HG03520 (cell line): ENCODE data around the gene RPL10.

Experiments
- ATAC-seq: cut with Tn5 transposase; IDR thresholded peaks from one replicate; pipeline ENCODE4 v1.9.1; 2021; ENCODE audit warnings: mild to moderate bottlenecking, moderate library complexity; ENCODE audit not compliant: unreplicated experiment

RPL10 gene

DNA sequence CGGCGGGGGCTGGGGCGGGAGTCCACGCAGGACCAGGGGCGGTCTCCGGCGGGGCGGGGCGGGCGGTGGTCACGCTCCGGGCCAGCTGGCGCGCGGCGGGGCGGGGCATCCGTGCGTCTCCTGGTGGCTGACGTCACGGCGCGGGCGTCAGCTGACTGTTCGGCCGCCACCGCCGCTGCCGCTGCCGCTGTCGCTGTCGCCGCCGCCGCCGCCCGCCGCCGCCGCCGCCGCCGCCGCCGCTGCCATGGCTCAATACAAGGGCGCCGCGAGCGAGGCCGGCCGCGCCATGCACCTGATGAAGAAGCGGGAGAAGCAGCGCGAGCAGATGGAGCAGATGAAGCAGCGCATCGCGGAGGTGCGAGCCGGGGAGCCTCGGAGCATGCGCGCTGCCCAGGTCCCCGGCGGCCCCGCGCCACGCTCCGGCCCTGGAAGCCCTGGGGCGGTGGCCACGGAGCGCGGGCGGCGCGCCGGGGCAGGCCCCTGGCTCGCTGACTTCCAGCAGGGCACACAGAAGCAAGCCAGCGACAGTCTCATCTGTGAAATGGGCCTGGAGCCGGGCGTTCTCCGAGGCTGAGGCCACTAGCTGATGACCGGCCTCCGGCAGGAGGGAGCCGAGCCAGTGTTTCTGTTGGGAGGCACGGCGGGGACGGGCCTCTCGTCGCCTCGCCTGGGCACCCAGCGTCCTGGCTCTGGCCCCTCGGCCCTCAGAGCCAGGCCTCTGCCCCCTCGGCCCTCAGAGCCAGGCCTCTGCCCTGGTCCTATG, 46.0 kb downstream of the RPL10 start, which contains the start of gene FAM50A:
FAM50A (plus strand) TSS at position 150 of the 763 bp plus-strand sequence; CDS start at position 245, 95 bp downstream.
- ATAC-seq, result peak; percentile 57

DNA sequence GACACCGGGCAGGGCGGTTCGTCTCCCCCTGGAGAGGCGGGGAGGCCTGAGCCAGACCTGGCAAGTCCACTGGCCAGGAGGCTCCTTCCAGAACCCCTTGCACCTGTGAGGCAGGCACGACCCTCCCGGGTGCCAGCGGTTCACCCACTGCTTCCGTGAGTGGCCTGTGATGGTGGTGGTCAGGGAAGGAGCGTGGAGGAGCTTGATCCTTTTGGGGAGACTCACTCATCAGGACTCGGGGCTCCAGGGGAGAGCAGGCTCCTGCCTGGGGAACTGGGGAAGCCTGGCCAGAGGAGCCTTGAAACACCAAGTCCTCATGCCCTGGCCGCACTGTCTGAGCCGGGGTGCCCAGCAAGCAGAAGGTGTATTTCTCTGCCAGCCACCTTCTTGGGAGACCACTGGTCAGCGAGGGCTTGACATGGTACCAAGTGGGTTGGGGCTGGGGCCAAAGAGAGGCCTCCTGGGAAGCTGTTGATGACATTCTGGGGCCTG, 46.6 kb downstream of the RPL10 start:
- ATAC-seq, result no peak

DNA sequence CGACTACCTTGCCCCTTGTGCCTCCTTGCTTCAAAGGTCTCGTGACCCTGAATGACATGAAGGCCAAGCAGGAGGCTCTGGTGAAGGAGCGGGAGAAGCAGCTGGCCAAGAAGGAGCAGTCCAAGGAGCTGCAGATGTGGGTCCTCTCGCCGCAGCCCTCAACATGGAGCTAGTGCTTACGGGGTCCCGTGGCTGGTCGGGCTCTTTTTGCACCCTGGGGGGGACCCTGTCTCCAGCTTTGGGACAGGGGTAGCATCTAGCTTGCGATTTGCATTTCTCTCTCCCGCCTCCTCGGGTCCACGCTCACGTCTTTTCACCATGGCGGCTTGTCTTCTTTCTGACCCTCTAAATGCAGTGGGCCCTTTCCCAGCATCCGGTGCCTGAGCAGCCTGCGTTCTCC, 47.6 kb downstream of the RPL10 start:
- ATAC-seq, result no peak

DNA sequence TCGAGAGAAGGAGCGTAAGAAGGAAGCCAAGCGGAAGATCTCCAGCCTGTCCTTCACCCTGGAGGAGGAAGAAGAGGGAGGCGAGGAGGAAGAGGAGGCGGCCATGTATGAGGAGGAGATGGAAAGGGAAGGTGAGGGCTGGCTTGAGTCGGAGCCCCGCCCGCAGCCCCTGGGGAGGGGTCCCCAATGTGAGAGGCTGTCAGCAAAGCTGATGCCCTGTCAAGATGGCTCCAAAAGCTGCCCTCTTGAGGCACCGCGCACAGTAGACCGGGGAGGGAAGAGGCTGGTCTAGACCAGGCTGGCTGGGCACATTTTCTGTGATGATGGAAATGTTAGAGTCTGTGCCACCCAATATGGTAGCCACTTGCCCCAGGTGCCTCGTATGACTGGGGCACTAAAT, 48.3 kb downstream of the RPL10 start:
- no peak for ATAC-seq

DNA sequence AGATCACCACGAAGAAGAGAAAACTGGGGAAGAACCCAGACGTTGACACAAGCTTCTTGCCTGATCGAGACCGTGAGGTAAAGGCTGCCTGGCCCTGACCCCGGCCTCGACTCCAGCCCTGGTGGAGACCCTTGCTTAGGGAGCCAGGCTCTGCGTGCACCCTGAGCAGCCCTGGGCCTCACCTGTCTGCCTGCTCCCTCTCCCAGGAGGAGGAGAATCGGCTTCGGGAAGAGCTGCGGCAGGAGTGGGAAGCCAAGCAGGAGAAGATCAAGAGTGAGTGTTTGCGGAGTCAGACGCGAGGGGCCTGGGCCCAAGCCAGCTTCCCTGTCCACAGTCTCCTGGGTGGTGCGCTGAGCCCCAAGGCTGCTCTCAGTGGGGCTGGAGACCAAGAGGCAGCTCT, 50.3 kb downstream of the RPL10 start:
- ATAC-seq, result no peak

DNA sequence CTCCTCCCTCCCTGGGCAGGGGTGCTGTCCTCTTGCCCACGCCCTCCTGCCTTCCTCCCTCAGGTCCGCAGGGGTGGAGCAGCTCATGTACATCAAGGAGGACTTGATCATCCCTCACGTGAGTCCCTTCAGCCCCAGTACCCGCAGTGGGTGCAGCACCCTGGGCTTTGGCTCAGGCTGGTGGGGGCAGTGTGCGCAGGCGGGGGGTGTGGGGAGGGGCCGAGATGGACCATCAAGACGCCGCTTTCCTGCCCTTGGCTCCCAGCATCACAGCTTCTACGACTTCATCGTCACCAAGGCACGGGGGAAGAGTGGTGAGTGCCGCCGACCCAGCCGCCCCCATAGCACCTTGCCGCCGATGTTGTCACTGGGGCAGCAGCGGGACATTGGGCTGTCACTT, 51.4 kb downstream of the RPL10 start:
- no peak for ATAC-seq

DNA sequence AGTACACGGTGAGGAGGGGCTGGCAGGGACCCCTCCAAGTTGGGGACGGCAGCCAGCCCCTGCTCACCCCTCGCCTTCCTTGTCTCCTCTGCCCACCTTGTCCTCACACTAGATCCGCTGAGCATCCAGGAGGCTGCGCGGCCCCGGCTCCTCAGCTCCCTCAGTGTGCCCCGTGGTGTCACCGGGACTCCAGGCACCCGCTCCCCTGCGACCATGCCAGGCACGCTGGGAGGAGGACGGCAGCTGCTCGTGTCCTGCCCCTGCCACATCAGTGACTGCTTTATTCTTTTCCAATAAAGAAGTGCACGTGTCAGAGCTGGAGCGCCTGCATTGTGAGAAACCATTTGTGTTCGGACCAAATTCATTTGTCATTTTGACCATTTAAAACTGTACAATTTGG, 52.1 kb downstream of the RPL10 start:
- no peak for ATAC-seq
